ENCODE results near the gene TBC1D22A. TPM values are rescaled to one million over a fixed set of nuclear protein-coding genes. Genes with fewer than 3 reads are reported as not detected.

TBC1D22A gene
- polyA plus RNA-seq, 4 donors = 17.7 to 26.4 (median 21.0) TPM

DNA sequence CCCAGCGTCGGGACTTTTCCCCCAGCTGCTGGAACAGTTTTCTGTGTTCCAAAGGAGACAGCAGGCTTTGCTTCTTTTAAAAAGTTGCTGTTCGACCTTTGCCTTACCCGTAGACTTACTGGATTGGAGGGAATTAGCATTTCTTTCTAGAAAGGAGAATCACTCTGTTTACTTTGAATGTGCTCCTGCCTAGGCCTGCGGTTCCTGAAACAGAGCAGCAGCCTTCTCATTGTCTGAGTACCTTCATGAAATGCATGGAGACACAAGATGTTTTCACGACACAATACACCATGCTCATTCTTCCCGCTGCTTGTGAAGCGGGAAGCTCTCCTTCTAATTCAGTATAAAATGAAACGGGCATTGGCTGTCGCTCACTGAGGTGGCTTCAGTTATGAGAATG lies 196.2 kb downstream of the TBC1D22A start:
- no peaks in the 10 kb centered on the region for H3K9me3 ChIP-seq (ENCODE audit: control insufficient read depth in 2 of 2, insufficient read depth in 1 of 2, low read depth in 1 of 2, low read length in 1 of 2)
- WGBS, 3 donors = 82 to 88% (median 87%) methylated on average over 10 of the region's 10 CpGs
- no peak overlapping the region for H3K4me3 ChIP-seq (ENCODE audit: low read depth in 1 of 3, low read length in 3 of 3)
- DNase-seq = peak in 1 of 2 donors; percentile 16
- H3K27me3 ChIP-seq (ENCODE audit: control insufficient read depth in 3 of 3, insufficient read depth in 3 of 3, low read length in 3 of 3) = no peaks in the 10 kb centered on the region
- H3K36me3 ChIP-seq (ENCODE audit: control insufficient read depth in 3 of 3, insufficient read depth in 2 of 3, low read depth in 1 of 3, low read length in 3 of 3) = peaks cover 0 to 6% (median 0%) of the 10 kb centered on the region in 3 donors
- H3K27ac ChIP-seq (ENCODE audit: low read depth in 1 of 3, low read length in 2 of 3) = no peak overlapping the region
- no peaks in the 10 kb centered on the region for H3K4me1 ChIP-seq (ENCODE audit: control insufficient read depth in 3 of 3, insufficient read depth in 2 of 3, low read depth in 1 of 3, low read length in 2 of 3)
- no peak for FAIRE-seq

DNA sequence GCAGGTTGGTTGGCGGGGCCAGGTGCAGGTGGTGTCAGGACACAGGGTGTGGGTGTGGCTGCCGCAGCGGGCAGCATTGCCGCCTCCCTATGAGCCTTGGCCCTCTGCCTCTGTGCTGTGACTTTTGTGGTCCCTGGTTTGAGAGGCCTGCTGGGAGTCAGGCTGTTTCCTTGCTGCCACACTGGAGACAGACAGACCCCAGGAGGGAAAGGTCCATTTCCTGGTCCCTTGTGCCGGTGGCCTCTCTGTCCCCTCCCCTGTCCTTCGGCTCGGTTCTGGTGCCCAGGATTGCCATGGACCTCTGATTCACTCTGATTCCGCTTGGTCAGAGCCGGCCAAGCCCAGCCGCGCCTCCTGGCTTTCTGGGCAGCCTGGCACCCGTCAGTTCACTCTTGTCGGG lies 196.9 kb downstream of the TBC1D22A start:
- FAIRE-seq (no peak), DNase-seq (no peak)
- Histone ChIP-seq H3K27me3 (ENCODE audit: control insufficient read depth in 3 of 3, insufficient read depth in 3 of 3, low read length in 3 of 3) (no peaks in the 10 kb centered on the region), H3K9me3 (ENCODE audit: control insufficient read depth in 2 of 2, insufficient read depth in 1 of 2, low read depth in 1 of 2, low read length in 1 of 2) (no peaks in the 10 kb centered on the region), H3K36me3 (ENCODE audit: control insufficient read depth in 3 of 3, insufficient read depth in 2 of 3, low read depth in 1 of 3, low read length in 3 of 3) (peaks cover 0 to 6% (median 0%) of the 10 kb centered on the region in 3 donors), H3K4me3 (ENCODE audit: low read depth in 1 of 3, low read length in 3 of 3) (no peak overlapping the region), H3K27ac (ENCODE audit: low read depth in 1 of 3, low read length in 2 of 3) (no peak overlapping the region), H3K4me1 (ENCODE audit: control insufficient read depth in 3 of 3, insufficient read depth in 2 of 3, low read depth in 1 of 3, low read length in 2 of 3) (no peaks in the 10 kb centered on the region)
- WGBS, 3 donors = 89 to 95% (median 93%) methylated on average over 13 of the region's 13 CpGs

DNA sequence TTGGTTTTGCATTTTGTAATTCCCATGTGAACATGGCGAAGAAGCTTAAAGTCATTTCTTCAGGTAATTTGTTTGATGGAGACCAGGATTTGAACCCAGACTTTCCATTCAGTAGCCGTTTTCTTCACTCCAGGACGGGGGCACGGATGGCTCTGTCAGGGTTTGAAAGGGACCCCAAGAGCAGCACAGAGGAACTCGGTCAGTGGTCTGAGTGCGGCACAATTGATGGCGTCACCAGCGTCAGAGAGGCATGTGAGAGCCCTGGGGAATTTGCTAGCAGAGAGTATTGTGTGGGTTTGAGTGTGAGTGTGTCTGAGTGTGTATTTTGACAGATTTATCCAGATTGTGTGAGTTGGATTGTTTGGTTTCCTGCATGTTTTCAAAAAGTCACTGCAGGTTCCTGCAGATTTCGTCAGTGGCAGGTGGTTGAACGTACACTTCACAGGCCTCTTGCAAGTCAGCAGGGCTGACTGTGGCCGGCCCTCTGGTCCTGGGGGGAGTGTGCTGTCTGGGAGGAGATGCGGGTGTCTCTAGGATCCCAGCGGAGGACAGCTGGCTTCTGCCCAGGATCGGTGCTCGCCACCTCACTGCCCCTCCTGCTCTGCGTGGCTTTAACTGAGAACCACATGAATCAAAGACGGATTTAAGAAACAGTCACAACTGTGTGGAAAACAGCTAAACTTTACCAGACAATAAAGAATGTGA lies 199.3 kb downstream of the TBC1D22A start:
- FAIRE-seq = no peak
- Histone ChIP-seq H3K4me3 (ENCODE audit: low read depth in 1 of 3, low read length in 3 of 3) (no peak overlapping the region), H3K9me3 (ENCODE audit: control insufficient read depth in 2 of 2, insufficient read depth in 1 of 2, low read depth in 1 of 2, low read length in 1 of 2) (no peaks in the 10 kb centered on the region), H3K27me3 (ENCODE audit: control insufficient read depth in 3 of 3, insufficient read depth in 3 of 3, low read length in 3 of 3) (no peaks in the 10 kb centered on the region), H3K36me3 (ENCODE audit: control insufficient read depth in 3 of 3, insufficient read depth in 2 of 3, low read depth in 1 of 3, low read length in 3 of 3) (peaks cover 0 to 7% (median 0%) of the 10 kb centered on the region in 3 donors), H3K27ac (ENCODE audit: low read depth in 1 of 3, low read length in 2 of 3) (no peak overlapping the region), H3K4me1 (ENCODE audit: control insufficient read depth in 3 of 3, insufficient read depth in 2 of 3, low read depth in 1 of 3, low read length in 2 of 3) (no peaks in the 10 kb centered on the region)
- WGBS, 3 donors = 87 to 95% (median 94%) methylated on average over 17 of the region's 17 CpGs
- no peak for DNase-seq

DNA sequence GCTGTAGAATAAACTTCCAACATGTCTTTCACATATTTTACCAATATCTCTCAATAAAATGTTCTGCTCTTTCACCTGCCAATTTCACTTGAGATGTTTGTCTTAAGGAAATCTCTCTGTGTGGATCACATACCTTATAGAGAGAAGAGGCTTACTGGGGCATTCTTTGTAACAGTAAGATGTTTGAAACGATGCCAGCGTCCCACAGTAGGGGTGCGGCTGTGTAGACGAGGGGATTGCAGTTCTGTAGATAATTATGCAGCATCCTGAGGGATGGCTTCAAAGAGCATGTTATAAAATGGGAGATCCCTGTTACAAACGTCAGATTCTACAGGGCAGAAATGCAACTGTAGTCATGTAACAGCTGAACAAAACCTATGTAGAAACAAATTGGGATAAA lies 200.0 kb downstream of the TBC1D22A start:
- Histone ChIP-seq H3K36me3 (ENCODE audit: control insufficient read depth in 3 of 3, insufficient read depth in 2 of 3, low read depth in 1 of 3, low read length in 3 of 3) (peaks cover 0 to 7% (median 0%) of the 10 kb centered on the region in 3 donors), H3K27ac (ENCODE audit: low read depth in 1 of 3, low read length in 2 of 3) (no peak overlapping the region), H3K4me3 (ENCODE audit: low read depth in 1 of 3, low read length in 3 of 3) (no peak overlapping the region), H3K27me3 (ENCODE audit: control insufficient read depth in 3 of 3, insufficient read depth in 3 of 3, low read length in 3 of 3) (no peaks in the 10 kb centered on the region), H3K4me1 (ENCODE audit: control insufficient read depth in 3 of 3, insufficient read depth in 2 of 3, low read depth in 1 of 3, low read length in 2 of 3) (no peaks in the 10 kb centered on the region), H3K9me3 (ENCODE audit: control insufficient read depth in 2 of 2, insufficient read depth in 1 of 2, low read depth in 1 of 2, low read length in 1 of 2) (no peaks in the 10 kb centered on the region)
- 72 to 82% (median 75%) methylated on average over 5 of the region's 5 CpGs for WGBS, 3 donors
- DNase-seq (no peak), FAIRE-seq (no peak)

DNA sequence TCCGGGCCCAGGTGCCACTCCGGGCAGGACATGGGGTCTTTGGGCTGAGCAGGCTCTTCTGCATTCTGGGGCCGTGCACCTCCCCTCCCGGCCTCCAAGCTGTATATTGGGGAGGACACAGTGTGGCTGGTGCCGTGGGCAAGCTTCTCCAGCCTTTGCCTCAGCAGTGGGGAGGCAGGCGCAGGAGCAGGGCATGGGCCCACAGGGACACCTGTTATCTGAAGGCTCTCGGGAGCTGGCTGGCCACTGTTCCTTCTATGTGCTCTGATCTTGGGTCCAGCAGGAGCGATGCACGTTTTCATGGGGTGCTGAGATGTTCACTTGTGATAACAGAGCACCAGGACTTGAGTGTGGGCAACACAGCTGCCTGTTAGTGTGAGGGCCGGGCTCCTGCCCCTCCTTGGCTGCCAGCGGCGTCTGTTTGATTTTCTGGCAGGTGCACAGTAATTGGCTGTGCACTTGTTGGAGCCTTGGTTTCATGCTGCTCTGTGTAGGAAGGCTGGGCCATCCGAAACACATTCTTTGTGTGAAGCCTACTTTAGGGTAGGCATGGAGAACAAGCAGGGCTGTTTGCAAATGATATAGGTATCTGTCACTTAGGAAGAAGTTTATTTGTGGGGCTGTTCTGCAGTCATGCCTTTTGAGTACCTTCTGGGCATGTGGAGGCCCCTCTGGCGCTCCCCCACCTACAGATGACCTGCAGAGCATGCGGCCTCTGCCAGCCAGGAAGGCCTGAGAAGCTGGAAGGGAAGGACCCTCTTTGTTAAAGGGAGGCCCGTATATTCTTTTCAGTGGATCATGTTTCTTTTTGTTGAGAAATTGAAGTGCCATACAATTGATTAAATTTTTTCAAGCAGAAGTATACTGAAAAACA lies 201.5 kb downstream of the TBC1D22A start:
- FAIRE-seq (no peak), DNase-seq (peak in 1 of 2 donors; percentile 18)
- 44 to 79% (median 60%) methylated on average over 16 of the region's 16 CpGs for WGBS, 3 donors

DNA sequence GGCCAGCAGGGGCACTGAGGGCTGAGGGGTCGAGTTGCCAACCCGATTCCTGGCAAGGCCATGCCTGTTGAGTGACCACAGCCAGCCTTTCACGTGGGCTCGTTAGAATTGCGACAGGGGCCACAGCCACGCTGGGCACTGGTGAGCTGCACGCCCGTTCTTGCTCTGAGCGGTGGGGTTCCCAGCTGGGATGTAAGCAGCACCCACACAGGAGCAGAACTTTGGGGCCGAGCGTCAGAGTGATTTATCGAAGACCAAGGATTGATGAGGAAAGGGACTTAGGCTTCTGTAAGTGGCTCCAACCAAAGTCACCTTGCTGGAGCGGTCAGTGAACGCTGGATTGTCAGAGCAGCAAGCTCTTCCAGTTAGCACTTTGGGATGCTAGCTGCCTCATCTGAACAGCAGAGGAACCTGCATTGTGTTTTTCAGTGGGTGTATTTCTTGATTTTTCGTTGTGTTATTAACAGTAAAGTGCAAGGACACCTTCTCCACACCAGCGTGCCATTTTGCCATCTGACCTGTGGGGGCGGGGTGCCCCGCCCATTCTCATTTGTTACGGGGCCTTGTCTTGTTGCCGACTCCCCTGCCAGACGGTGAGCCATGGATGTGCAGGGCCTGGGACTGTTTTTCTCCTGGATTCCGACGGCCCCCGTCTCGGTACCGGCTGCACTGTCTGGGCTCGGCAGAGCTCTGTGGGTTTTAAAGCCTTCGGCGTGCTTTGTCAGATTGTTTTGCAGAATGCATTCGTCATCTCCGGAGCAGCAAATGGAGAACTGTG lies 202.5 kb downstream of the TBC1D22A start:
- H3K27me3 ChIP-seq (ENCODE audit: control insufficient read depth in 3 of 3, insufficient read depth in 3 of 3, low read length in 3 of 3) = no peaks in the 10 kb centered on the region
- H3K9me3 ChIP-seq (ENCODE audit: control insufficient read depth in 2 of 2, insufficient read depth in 1 of 2, low read depth in 1 of 2, low read length in 1 of 2) = no peaks in the 10 kb centered on the region
- FAIRE-seq = no peak
- DNase-seq = no peak
- H3K4me3 ChIP-seq (ENCODE audit: low read depth in 1 of 3, low read length in 3 of 3) = no peak overlapping the region
- no peak overlapping the region for H3K27ac ChIP-seq (ENCODE audit: low read depth in 1 of 3, low read length in 2 of 3)
- H3K4me1 ChIP-seq (ENCODE audit: control insufficient read depth in 3 of 3, insufficient read depth in 2 of 3, low read depth in 1 of 3, low read length in 2 of 3) = no peaks in the 10 kb centered on the region
- peaks cover 0 to 5% (median 0%) of the 10 kb centered on the region in 3 donors for H3K36me3 ChIP-seq (ENCODE audit: control insufficient read depth in 3 of 3, insufficient read depth in 2 of 3, low read depth in 1 of 3, low read length in 3 of 3)
- WGBS, 3 donors = 92 to 94% (median 93%) methylated on average over 31 of the region's 31 CpGs

More for the DNA sequence above, 201.5 kb downstream of the TBC1D22A start:
- H3K4me3 ChIP-seq (ENCODE audit: low read depth in 1 of 3, low read length in 3 of 3) = no peak overlapping the region
- H3K36me3 ChIP-seq (ENCODE audit: control insufficient read depth in 3 of 3, insufficient read depth in 2 of 3, low read depth in 1 of 3, low read length in 3 of 3) = peaks cover 0 to 7% (median 0%) of the 10 kb centered on the region in 3 donors
- H3K9me3 ChIP-seq (ENCODE audit: control insufficient read depth in 2 of 2, insufficient read depth in 1 of 2, low read depth in 1 of 2, low read length in 1 of 2) = no peaks in the 10 kb centered on the region
- no peaks in the 10 kb centered on the region for H3K4me1 ChIP-seq (ENCODE audit: control insufficient read depth in 3 of 3, insufficient read depth in 2 of 3, low read depth in 1 of 3, low read length in 2 of 3)
- H3K27ac ChIP-seq (ENCODE audit: low read depth in 1 of 3, low read length in 2 of 3) = no peak overlapping the region
- no peaks in the 10 kb centered on the region for H3K27me3 ChIP-seq (ENCODE audit: control insufficient read depth in 3 of 3, insufficient read depth in 3 of 3, low read length in 3 of 3)

DNA sequence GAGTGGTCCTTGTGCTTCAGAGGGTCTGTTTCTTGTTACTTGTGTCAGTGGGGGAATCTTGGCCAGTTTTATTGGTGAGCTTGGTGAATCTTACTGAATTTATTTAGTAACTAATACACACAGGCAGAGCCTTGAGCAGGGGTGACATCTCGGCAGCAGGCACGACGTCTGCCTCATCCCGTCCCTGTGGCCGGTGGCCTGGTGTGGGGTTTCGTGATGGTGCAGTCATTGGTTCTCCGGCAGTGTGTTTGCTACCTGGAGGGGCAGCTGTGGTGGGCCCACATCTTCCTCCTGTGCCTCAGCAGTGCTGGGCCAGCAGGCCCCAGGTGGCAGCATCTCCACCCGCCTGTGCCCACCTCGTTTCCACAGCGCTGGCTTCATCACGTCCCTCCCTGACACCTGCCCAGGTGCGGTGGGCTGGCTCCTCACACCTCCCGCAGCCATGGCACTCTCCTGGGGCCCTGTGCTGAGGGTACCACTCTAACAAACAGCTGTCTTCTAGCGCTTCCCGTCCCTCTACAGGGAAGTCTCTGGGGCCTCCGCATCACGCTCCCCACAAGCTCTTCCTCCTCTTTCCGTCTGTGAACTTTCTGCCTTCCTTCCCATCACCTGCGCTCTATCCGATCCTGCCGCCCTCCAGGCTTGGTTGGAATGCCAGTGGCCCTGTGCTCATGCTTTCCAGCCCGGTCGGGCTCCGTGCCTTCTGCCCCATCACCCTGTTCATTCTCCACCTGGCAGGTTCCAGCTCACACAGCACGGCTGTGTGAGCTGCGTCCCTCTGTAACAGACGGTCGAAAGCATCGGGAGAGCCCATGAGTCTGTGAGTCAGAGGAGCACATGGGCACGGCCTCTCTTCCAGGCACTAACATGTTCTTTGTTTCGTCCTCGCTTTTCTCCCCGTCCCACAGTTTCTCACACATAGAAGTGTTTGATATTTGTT lies 203.4 kb downstream of the TBC1D22A start:
- FAIRE-seq = no peak
- Histone ChIP-seq H3K36me3 (ENCODE audit: control insufficient read depth in 3 of 3, insufficient read depth in 2 of 3, low read depth in 1 of 3, low read length in 3 of 3) (peaks cover 0 to 5% (median 0%) of the 10 kb centered on the region in 3 donors), H3K27ac (ENCODE audit: low read depth in 1 of 3, low read length in 2 of 3) (no peak overlapping the region), H3K4me1 (ENCODE audit: control insufficient read depth in 3 of 3, insufficient read depth in 2 of 3, low read depth in 1 of 3, low read length in 2 of 3) (no peaks in the 10 kb centered on the region), H3K9me3 (ENCODE audit: control insufficient read depth in 2 of 2, insufficient read depth in 1 of 2, low read depth in 1 of 2, low read length in 1 of 2) (no peaks in the 10 kb centered on the region), H3K4me3 (ENCODE audit: low read depth in 1 of 3, low read length in 3 of 3) (no peak overlapping the region), H3K27me3 (ENCODE audit: control insufficient read depth in 3 of 3, insufficient read depth in 3 of 3, low read length in 3 of 3) (no peaks in the 10 kb centered on the region)
- 94 to 99% (median 97%) methylated on average over 33 of the region's 33 CpGs for WGBS, 3 donors
- no peak for DNase-seq
